Suprapubic skin (tissue), 4 donors: ENCODE data around the gene IZUMO1.

Source experiments
- EP300 ChIP-seq: sonication (generic); formaldehyde crosslinking; IDR thresholded peaks from one replicate; pipeline ENCODE4 v1.6.1; 2017; ENCODE audit warnings: antibody characterized with exemption
- POLR2A ChIP-seq, 2 donors: fragments of 450-650 bp; IDR thresholded peaks; one replicate each; pipeline ENCODE4 v1.6.1; 2017; ENCODE audit warnings: antibody characterized with exemption in 2 of 2, mild to moderate bottlenecking in 2 of 2, moderate library complexity in 2 of 2
- POLR2AphosphoS5 ChIP-seq, 3 donors: sonication (generic); formaldehyde crosslinking; IDR thresholded peaks; one replicate each; pipeline ENCODE4 v1.6.1; 2017; ENCODE audit warnings: antibody characterized with exemption in 3 of 3

DNA sequence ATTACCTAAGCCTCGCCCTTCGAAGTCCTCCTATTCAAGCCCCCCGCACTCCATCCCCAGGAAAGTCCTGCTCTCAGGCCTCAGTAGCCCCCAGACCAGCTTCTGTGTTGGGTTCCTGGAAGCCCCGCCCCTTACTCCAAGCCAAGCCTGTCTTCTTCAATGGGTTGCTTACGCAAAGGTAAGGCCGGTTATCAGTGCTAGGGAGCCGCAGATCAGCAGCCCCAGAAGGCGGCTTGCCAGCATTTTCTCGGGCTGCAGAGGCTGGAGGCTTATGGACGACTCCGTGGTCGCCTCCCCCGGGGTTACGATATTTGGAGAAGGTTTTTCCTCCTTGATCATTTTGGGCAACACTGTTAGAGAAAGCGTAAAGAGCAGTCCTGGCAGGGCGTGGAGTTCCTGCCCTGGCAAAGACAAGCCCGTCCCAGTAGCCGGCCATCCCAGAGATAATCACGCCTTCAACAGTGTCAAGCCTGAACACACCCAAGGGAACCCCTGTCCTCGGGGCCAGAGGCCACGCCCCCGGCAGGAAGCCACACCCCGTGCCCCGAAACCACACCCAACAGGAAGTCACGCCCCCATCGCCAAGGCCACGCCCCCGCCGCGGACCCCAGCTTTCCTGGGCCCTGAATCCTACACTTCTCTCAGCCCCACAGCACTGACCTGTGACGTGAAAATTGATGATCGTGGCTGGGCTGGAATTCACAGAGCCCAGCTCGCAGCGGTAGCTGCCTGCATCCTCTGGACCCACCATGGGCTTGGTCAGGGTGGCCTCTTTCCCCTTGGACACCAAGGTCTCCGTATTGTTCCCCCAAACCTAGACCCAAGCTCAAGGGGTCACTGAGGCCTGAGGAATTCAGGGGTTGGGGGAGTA, 5.3 kb downstream of the IZUMO1 start:
- TF ChIP-seq POLR2AphosphoS5 (IDR thresholded peaks at IDR 0.05) = no peak
- TF ChIP-seq POLR2A (IDR thresholded peaks at IDR 0.05) = no peak
- TF ChIP-seq EP300 = no peak
